ENCODE results near the gene BIN1. TPM values are rescaled to one million over a fixed set of nuclear protein-coding genes. Genes with fewer than 3 reads are reported as not detected.
A peak's percentile ranks its signal among the peaks of the same experiment; 100 is the strongest.

Gene BIN1
- total and polyA plus RNA-seq, 2 experiments from 2014 or later, result 23.9 to 33.0 TPM

- no peaks in the 10 kb centered on the region for H3K9me3 ChIP-seq (ENCODE audit: low read depth)
- no peaks in the 10 kb centered on the region for H3K36me3 ChIP-seq (ENCODE audit: low read depth)
- in situ Hi-C loops (cut with MboI), result no loop called here
- H2AFZ ChIP-seq, result peak overlapping the region; percentile 93
- H3K79me2 ChIP-seq (ENCODE audit: insufficient read depth), result no peaks in the 10 kb centered on the region
- H3K4me3 ChIP-seq, result no peak overlapping the region
- H3K27me3 ChIP-seq (replicated peaks; ENCODE audit: insufficient read depth), result no peaks in the 10 kb centered on the region
- H3K9me2 ChIP-seq (ENCODE audit: insufficient read depth), result no peaks in the 10 kb centered on the region
- peak overlapping the region; percentile 78 for H3K27ac ChIP-seq
- H3K4me1 ChIP-seq (ENCODE audit: insufficient read depth), result peaks cover 47% of the 10 kb centered on the region
- no peak for TF ChIP-seq EZH2phosphoT487 (IDR thresholded peaks at IDR 0.05; ENCODE audit: insufficient read depth, low read depth)
- TF ChIP-seq EZH2 (IDR thresholded peaks at IDR 0.05; ENCODE audit: insufficient read depth, poor library complexity, severe bottlenecking), result no peak
- peak overlapping the region; percentile 72 for H3K9ac ChIP-seq
- H3F3A ChIP-seq (ENCODE audit: insufficient read depth), result peaks cover 38% of the 10 kb centered on the region
- peak overlapping the region; percentile 73 for H3K4me2 ChIP-seq (ENCODE audit: unreplicated experiment)
- WGBS, 2 experiments (ENCODE audit: low coverage in 1 of 2, low lambda C conversion rate in 2 of 2, missing lambda C conversion rate in 2 of 2), result 94 to 100% methylated on average over 4 of the region's 4 CpGs
- no peaks in the 10 kb centered on the region for H4K20me1 ChIP-seq (ENCODE audit: insufficient read depth)
- peak; percentile 35 for DNase-seq
These were observed 36.0 kb upstream of the BIN1 start for GRCh38 chr2:127142663-127143630.

DNA sequence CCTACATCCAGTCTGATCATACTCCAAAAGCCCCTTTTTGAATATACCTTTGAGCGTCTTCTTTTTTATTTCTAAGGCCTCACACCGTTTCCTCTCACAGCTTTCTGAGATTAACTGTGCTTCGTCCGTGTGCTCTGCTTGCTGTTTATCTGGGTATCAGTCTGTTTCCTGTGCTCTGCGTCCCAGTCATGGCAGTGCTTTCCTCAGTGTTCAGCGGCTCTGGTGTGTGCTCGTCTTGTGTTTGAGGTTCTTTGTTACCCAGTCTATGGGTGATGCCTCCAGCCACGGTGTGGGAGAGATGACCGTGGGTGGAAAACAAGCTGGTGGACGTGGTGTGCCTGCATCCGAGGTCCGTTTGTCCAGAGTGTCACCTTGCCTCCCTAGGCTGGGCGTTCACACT lies 33.6 kb upstream of the BIN1 start:
- Histone ChIP-seq H3K9ac (no peak overlapping the region), H3K27me3 (replicated peaks; ENCODE audit: insufficient read depth) (no peaks in the 10 kb centered on the region), H3K79me2 (ENCODE audit: insufficient read depth) (no peaks in the 10 kb centered on the region), H4K20me1 (ENCODE audit: insufficient read depth) (no peaks in the 10 kb centered on the region), H3K4me2 (ENCODE audit: unreplicated experiment) (no peak overlapping the region), H2AFZ (no peak overlapping the region), H3F3A (ENCODE audit: insufficient read depth) (peaks cover 30% of the 10 kb centered on the region), H3K4me1 (ENCODE audit: insufficient read depth) (peaks cover 29% of the 10 kb centered on the region), H3K9me2 (ENCODE audit: insufficient read depth) (no peaks in the 10 kb centered on the region), H3K36me3 (ENCODE audit: low read depth) (no peaks in the 10 kb centered on the region), H3K9me3 (ENCODE audit: low read depth) (no peaks in the 10 kb centered on the region), H3K4me3 (no peak overlapping the region), H3K27ac (no peak overlapping the region)
- no peak for DNase-seq
- in situ Hi-C loops (cut with MboI), result no loop called here
- TF ChIP-seq EZH2phosphoT487 (IDR thresholded peaks at IDR 0.05; ENCODE audit: insufficient read depth, low read depth) (no peak), EZH2 (IDR thresholded peaks at IDR 0.05; ENCODE audit: insufficient read depth, poor library complexity, severe bottlenecking) (no peak)
- WGBS, 2 experiments (ENCODE audit: low coverage in 1 of 2, low lambda C conversion rate in 2 of 2, missing lambda C conversion rate in 2 of 2), result 80 to 82% methylated on average over 13 of the region's 13 CpGs

DNA sequence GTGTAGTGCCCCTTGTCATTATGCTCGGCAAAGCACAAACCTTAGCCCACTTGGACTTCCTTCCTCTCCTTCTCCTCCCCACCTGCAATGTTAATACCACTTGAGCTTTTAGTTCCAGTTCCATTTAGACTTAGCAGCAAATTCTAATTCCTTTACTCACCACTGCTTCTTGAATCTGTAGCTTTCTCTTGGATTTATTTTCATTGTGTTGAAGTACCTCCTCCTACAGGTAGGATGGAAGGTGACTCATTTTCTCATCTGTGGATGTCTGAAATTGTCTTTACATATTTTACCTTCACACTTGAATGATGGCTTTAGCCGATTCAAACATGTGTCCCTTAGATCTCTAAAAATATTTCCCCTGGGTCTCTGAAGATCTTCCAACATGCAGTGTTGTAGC lies 32.8 kb upstream of the BIN1 start:
- Histone ChIP-seq H3F3A (ENCODE audit: insufficient read depth) (peaks cover 23% of the 10 kb centered on the region), H3K4me1 (ENCODE audit: insufficient read depth) (peaks cover 22% of the 10 kb centered on the region), H3K9me2 (ENCODE audit: insufficient read depth) (no peaks in the 10 kb centered on the region), H3K9me3 (ENCODE audit: low read depth) (no peaks in the 10 kb centered on the region), H3K4me3 (no peak overlapping the region), H3K27ac (no peak overlapping the region), H3K36me3 (ENCODE audit: low read depth) (no peaks in the 10 kb centered on the region), H3K4me2 (ENCODE audit: unreplicated experiment) (no peak overlapping the region), H3K27me3 (replicated peaks; ENCODE audit: insufficient read depth) (no peaks in the 10 kb centered on the region), H3K79me2 (ENCODE audit: insufficient read depth) (no peaks in the 10 kb centered on the region), H2AFZ (no peak overlapping the region), H4K20me1 (ENCODE audit: insufficient read depth) (no peaks in the 10 kb centered on the region), H3K9ac (no peak overlapping the region)
- no peak for DNase-seq
- WGBS, 2 experiments (ENCODE audit: low coverage in 1 of 2, low lambda C conversion rate in 2 of 2, missing lambda C conversion rate in 2 of 2), result 88 to 95% methylated on average over 2 of the region's 2 CpGs
- no peak for TF ChIP-seq EZH2 (IDR thresholded peaks at IDR 0.05; ENCODE audit: insufficient read depth, poor library complexity, severe bottlenecking)
- no peak for TF ChIP-seq EZH2phosphoT487 (IDR thresholded peaks at IDR 0.05; ENCODE audit: insufficient read depth, low read depth)
- in situ Hi-C loops (cut with MboI), result no loop called here

GRCh38 chr2:127138281-127138680 lies 31.3 kb upstream of the BIN1 start:
- Histone ChIP-seq H3K4me2 (ENCODE audit: unreplicated experiment) (no peak overlapping the region), H3F3A (ENCODE audit: insufficient read depth) (peaks cover 8% of the 10 kb centered on the region), H4K20me1 (ENCODE audit: insufficient read depth) (no peaks in the 10 kb centered on the region), H2AFZ (no peak overlapping the region), H3K27me3 (replicated peaks; ENCODE audit: insufficient read depth) (no peaks in the 10 kb centered on the region), H3K4me1 (ENCODE audit: insufficient read depth) (peaks cover 7% of the 10 kb centered on the region), H3K9me2 (ENCODE audit: insufficient read depth) (no peaks in the 10 kb centered on the region), H3K27ac (no peak overlapping the region), H3K9me3 (ENCODE audit: low read depth) (no peaks in the 10 kb centered on the region), H3K9ac (no peak overlapping the region), H3K4me3 (no peak overlapping the region), H3K79me2 (ENCODE audit: insufficient read depth) (no peaks in the 10 kb centered on the region), H3K36me3 (ENCODE audit: low read depth) (no peaks in the 10 kb centered on the region)
- no peak for DNase-seq
- TF ChIP-seq EZH2phosphoT487 (IDR thresholded peaks at IDR 0.05; ENCODE audit: insufficient read depth, low read depth), result no peak
- no peak for TF ChIP-seq EZH2 (IDR thresholded peaks at IDR 0.05; ENCODE audit: insufficient read depth, poor library complexity, severe bottlenecking)
- in situ Hi-C loops (cut with MboI), result no loop called here
- WGBS, 2 experiments (ENCODE audit: low coverage in 1 of 2, low lambda C conversion rate in 2 of 2, missing lambda C conversion rate in 2 of 2), result 81% methylated on average over 12 of the region's 12 CpGs
